ENCODE results near the gene IFFO2.

The IFFO2 gene

GRCh38 chr1:18881642-18882431 is 74.6 kb downstream of the IFFO2 start:
- H3K36me3 ChIP-seq (ENCODE audit: control insufficient read depth, insufficient read depth, low read length) = peaks cover 4% of the 10 kb centered on the region; the same call in 1 of the 2 replicates
- no peaks in the 10 kb centered on the region for H3K27me3 ChIP-seq (ENCODE audit: control insufficient read depth, insufficient read depth, low read length)
- H3K4me3 ChIP-seq (ENCODE audit: low read length) = no peak overlapping the region
- no peak for DNase-seq (ENCODE audit: low read depth, low spot score)
- H3K4me1 ChIP-seq (ENCODE audit: control insufficient read depth, insufficient read depth, low read length) = peaks cover 3% of the 10 kb centered on the region; the same call in 1 of the 2 replicates
- WGBS (ENCODE audit: insufficient coverage, insufficient read length) = no CpG with 5 or more reads among the region's 24 CpGs
- no peak overlapping the region for H3K27ac ChIP-seq (ENCODE audit: low read length)
- H3K9me3 ChIP-seq (ENCODE audit: control insufficient read depth, insufficient read depth, low read length) = no peaks in the 10 kb centered on the region

- WGBS (ENCODE audit: insufficient coverage, insufficient read length) = no CpG with 5 or more reads among the region's 2 CpGs
- Histone ChIP-seq H3K27me3 (ENCODE audit: control insufficient read depth, insufficient read depth, low read length) (no peaks in the 10 kb centered on the region), H3K36me3 (ENCODE audit: control insufficient read depth, insufficient read depth, low read length) (peaks cover 4% of the 10 kb centered on the region; the same call in 1 of the 2 replicates), H3K9me3 (ENCODE audit: control insufficient read depth, insufficient read depth, low read length) (no peaks in the 10 kb centered on the region), H3K4me1 (ENCODE audit: control insufficient read depth, insufficient read depth, low read length) (peaks cover 3% of the 10 kb centered on the region; the same call in 1 of the 2 replicates), H3K4me3 (ENCODE audit: low read length) (no peak overlapping the region), H3K27ac (ENCODE audit: low read length) (no peak overlapping the region)
- no peak for DNase-seq (ENCODE audit: low read depth, low spot score)
Observed at GRCh38 chr1:18881164-18881563, 75.3 kb downstream of the IFFO2 start.

- Histone ChIP-seq H3K4me3 (ENCODE audit: low read length) (no peak overlapping the region), H3K27me3 (ENCODE audit: control insufficient read depth, insufficient read depth, low read length) (no peaks in the 10 kb centered on the region), H3K36me3 (ENCODE audit: control insufficient read depth, insufficient read depth, low read length) (peaks cover 4% of the 10 kb centered on the region; the same call in 1 of the 2 replicates), H3K4me1 (ENCODE audit: control insufficient read depth, insufficient read depth, low read length) (peaks cover 3% of the 10 kb centered on the region; the same call in 1 of the 2 replicates), H3K27ac (ENCODE audit: low read length) (no peak overlapping the region), H3K9me3 (ENCODE audit: control insufficient read depth, insufficient read depth, low read length) (no peaks in the 10 kb centered on the region)
- no peak for DNase-seq (ENCODE audit: low read depth, low spot score)
- no CpG with 5 or more reads among the region's 1 CpG for WGBS (ENCODE audit: insufficient coverage, insufficient read length)
Observed at GRCh38 chr1:18880585-18880984, 75.9 kb downstream of the IFFO2 start.

GRCh38 chr1:18879791-18880309 is 76.6 kb downstream of the IFFO2 start:
- DNase-seq (ENCODE audit: low read depth, low spot score) = no peak
- H3K4me3 ChIP-seq (ENCODE audit: low read length) = no peak overlapping the region
- peaks cover 3% of the 10 kb centered on the region; the same call in 1 of the 2 replicates for H3K4me1 ChIP-seq (ENCODE audit: control insufficient read depth, insufficient read depth, low read length)
- no peaks in the 10 kb centered on the region for H3K27me3 ChIP-seq (ENCODE audit: control insufficient read depth, insufficient read depth, low read length)
- WGBS (ENCODE audit: insufficient coverage, insufficient read length) = no CpG with 5 or more reads among the region's 21 CpGs
- H3K9me3 ChIP-seq (ENCODE audit: control insufficient read depth, insufficient read depth, low read length) = no peaks in the 10 kb centered on the region
- H3K36me3 ChIP-seq (ENCODE audit: control insufficient read depth, insufficient read depth, low read length) = peaks cover 4% of the 10 kb centered on the region; the same call in 1 of the 2 replicates
- no peak overlapping the region for H3K27ac ChIP-seq (ENCODE audit: low read length)

GRCh38 chr1:18879215-18879790 is 77.2 kb downstream of the IFFO2 start:
- Histone ChIP-seq H3K36me3 (ENCODE audit: control insufficient read depth, insufficient read depth, low read length) (peaks cover 4% of the 10 kb centered on the region; the same call in 1 of the 2 replicates), H3K4me3 (ENCODE audit: low read length) (no peak overlapping the region), H3K4me1 (ENCODE audit: control insufficient read depth, insufficient read depth, low read length) (peaks cover 3% of the 10 kb centered on the region; the same call in 1 of the 2 replicates), H3K27me3 (ENCODE audit: control insufficient read depth, insufficient read depth, low read length) (no peaks in the 10 kb centered on the region), H3K9me3 (ENCODE audit: control insufficient read depth, insufficient read depth, low read length) (no peaks in the 10 kb centered on the region), H3K27ac (ENCODE audit: low read length) (no peak overlapping the region)
- no CpG with 5 or more reads among the region's 12 CpGs for WGBS (ENCODE audit: insufficient coverage, insufficient read length)
- DNase-seq (ENCODE audit: low read depth, low spot score) = no peak

- Histone ChIP-seq H3K36me3 (ENCODE audit: control insufficient read depth, insufficient read depth, low read length) (peaks cover 4% of the 10 kb centered on the region; the same call in 1 of the 2 replicates), H3K27me3 (ENCODE audit: control insufficient read depth, insufficient read depth, low read length) (no peaks in the 10 kb centered on the region), H3K27ac (ENCODE audit: low read length) (no peak overlapping the region), H3K9me3 (ENCODE audit: control insufficient read depth, insufficient read depth, low read length) (no peaks in the 10 kb centered on the region), H3K4me3 (ENCODE audit: low read length) (no peak overlapping the region), H3K4me1 (ENCODE audit: control insufficient read depth, insufficient read depth, low read length) (peaks cover 3% of the 10 kb centered on the region; the same call in 1 of the 2 replicates)
- no peak for DNase-seq (ENCODE audit: low read depth, low spot score)
- no CpG with 5 or more reads among the region's 12 CpGs for WGBS (ENCODE audit: insufficient coverage, insufficient read length)
Observed at GRCh38 chr1:18878538-18879214, 77.8 kb downstream of the IFFO2 start.

- no peak for DNase-seq (ENCODE audit: low read depth, low spot score)
- Histone ChIP-seq H3K4me3 (ENCODE audit: low read length) (no peak overlapping the region), H3K9me3 (ENCODE audit: control insufficient read depth, insufficient read depth, low read length) (no peaks in the 10 kb centered on the region), H3K27me3 (ENCODE audit: control insufficient read depth, insufficient read depth, low read length) (no peaks in the 10 kb centered on the region), H3K4me1 (ENCODE audit: control insufficient read depth, insufficient read depth, low read length) (peaks cover 3% of the 10 kb centered on the region; the same call in 1 of the 2 replicates), H3K36me3 (ENCODE audit: control insufficient read depth, insufficient read depth, low read length) (peaks cover 3% of the 10 kb centered on the region), H3K27ac (ENCODE audit: low read length) (no peak overlapping the region)
- WGBS (ENCODE audit: insufficient coverage, insufficient read length) = no CpG with 5 or more reads among the region's 35 CpGs
Observed at GRCh38 chr1:18877282-18877681, 79.2 kb downstream of the IFFO2 start.

GRCh38 chr1:18876210-18876609 is 80.3 kb downstream of the IFFO2 start:
- Histone ChIP-seq H3K9me3 (ENCODE audit: control insufficient read depth, insufficient read depth, low read length) (no peaks in the 10 kb centered on the region), H3K27me3 (ENCODE audit: control insufficient read depth, insufficient read depth, low read length) (no peaks in the 10 kb centered on the region), H3K4me3 (ENCODE audit: low read length) (no peak overlapping the region), H3K27ac (ENCODE audit: low read length) (no peak overlapping the region), H3K36me3 (ENCODE audit: control insufficient read depth, insufficient read depth, low read length) (peaks cover 3% of the 10 kb centered on the region; the same call in 1 of the 2 replicates), H3K4me1 (ENCODE audit: control insufficient read depth, insufficient read depth, low read length) (peaks cover 3% of the 10 kb centered on the region; the same call in 1 of the 2 replicates)
- no CpG with 5 or more reads among the region's 10 CpGs for WGBS (ENCODE audit: insufficient coverage, insufficient read length)
- no peak for DNase-seq (ENCODE audit: low read depth, low spot score)

GRCh38 chr1:18875796-18876128 is 80.7 kb downstream of the IFFO2 start:
- Histone ChIP-seq H3K27ac (ENCODE audit: low read length) (no peak overlapping the region), H3K4me3 (ENCODE audit: low read length) (no peak overlapping the region), H3K36me3 (ENCODE audit: control insufficient read depth, insufficient read depth, low read length) (peaks cover 3% of the 10 kb centered on the region; the same call in 1 of the 2 replicates), H3K27me3 (ENCODE audit: control insufficient read depth, insufficient read depth, low read length) (no peaks in the 10 kb centered on the region), H3K9me3 (ENCODE audit: control insufficient read depth, insufficient read depth, low read length) (no peaks in the 10 kb centered on the region), H3K4me1 (ENCODE audit: control insufficient read depth, insufficient read depth, low read length) (peaks cover 3% of the 10 kb centered on the region; the same call in 1 of the 2 replicates)
- DNase-seq (ENCODE audit: low read depth, low spot score) = no peak
- whole genome bisulfite sequencing (ENCODE audit: insufficient coverage, insufficient read length) = no CpG with 5 or more reads among the region's 3 CpGs

All from iPS DF 6.9 (cell line).